GM18867 (cell line): ENCODE measurements around the gene TUBB4B.

Experiments used
- ATAC-seq: cut with Tn5 transposase; IDR thresholded peaks from one replicate; pipeline ENCODE4 v1.9.1; 2021; ENCODE audit warnings: mild to moderate bottlenecking, moderate library complexity; ENCODE audit not compliant: unreplicated experiment

TUBB4B gene

DNA sequence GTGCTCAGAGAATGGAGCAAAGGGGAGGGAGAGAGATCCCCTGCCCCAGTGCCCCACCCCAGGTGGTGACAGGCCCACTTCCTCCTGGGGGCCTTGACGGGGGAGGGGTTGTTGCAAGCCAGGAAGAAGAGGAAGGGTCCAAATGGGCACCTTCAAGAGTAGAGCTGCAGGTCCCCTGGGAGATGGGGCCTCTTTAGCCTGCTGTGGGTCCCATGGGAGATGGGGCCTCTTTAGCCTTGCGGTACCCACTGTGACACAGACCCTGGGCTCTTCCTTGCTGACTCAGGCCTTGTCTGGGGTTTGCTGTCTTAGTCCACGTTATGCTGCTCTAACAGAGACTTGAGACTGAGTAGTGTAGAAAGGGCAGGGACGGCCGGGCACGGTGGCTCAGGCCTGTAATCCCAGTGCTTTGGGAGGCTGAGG, 26.9 kb downstream of the TUBB4B start:
- no peak for ATAC-seq

DNA sequence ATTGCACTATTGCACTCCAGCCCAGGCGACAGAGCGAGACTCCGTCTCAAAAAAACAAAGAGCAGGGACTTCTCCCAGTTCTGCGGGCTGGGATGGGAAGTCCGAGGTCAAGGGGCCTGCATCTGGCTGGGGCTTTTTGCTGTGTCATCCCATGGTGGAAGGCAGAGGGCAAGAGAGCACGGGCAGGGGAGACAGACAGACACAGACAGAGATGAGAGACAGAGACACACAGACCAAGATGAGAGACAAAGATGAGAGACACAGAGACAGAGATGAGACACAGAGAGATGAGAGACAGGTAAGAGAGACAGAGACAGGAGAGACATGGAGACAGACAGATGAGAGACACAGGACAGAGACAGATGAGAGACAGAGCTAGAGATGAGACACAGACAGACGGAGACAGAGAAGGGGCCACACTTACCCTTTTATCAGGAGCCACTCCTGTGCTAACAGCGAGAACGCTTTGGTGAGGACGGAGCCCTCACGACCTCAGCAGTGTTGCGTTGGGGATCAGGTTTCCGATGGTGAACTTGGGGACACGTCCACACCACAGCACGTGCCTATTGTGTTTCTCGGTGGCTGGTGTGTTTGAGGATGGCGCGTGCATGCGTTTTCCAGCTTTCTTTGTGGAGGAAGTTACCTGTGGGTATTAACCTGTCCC, 27.6 kb downstream of the TUBB4B start:
- ATAC-seq = peak; percentile 5

DNA sequence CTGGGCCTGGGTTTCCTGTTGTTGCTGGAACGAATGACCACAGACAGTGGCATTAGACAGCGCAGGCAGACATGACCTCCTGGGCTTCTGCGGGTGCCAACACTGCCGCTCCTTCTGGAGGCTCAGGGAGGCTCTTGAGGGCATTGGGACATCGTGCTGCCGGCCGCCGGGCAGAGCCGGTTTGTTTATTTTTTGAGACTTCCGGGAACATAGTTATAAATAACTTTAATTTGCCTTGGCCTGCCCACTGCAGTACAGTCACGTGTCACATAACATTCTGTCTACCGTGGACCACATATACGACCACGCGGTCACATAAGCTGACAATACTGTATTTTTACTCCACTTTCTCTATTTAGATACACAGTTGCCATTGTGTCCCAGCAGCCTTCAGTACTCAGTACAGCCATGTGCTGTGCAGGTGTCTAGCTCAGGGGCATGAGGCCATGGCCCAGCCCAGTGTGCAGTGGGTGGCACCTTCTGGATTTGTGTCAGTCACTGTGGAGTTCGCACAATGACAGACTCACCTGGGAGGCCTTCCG, 28.2 kb downstream of the TUBB4B start:
- ATAC-seq = peak; percentile 50

- no peak for ATAC-seq
Measured at GRCh38 chr9:137270929-137271695, 30.0 kb downstream of the TUBB4B start.

- ATAC-seq = no peak
Measured at GRCh38 chr9:137271696-137272076, 30.6 kb downstream of the TUBB4B start.

DNA sequence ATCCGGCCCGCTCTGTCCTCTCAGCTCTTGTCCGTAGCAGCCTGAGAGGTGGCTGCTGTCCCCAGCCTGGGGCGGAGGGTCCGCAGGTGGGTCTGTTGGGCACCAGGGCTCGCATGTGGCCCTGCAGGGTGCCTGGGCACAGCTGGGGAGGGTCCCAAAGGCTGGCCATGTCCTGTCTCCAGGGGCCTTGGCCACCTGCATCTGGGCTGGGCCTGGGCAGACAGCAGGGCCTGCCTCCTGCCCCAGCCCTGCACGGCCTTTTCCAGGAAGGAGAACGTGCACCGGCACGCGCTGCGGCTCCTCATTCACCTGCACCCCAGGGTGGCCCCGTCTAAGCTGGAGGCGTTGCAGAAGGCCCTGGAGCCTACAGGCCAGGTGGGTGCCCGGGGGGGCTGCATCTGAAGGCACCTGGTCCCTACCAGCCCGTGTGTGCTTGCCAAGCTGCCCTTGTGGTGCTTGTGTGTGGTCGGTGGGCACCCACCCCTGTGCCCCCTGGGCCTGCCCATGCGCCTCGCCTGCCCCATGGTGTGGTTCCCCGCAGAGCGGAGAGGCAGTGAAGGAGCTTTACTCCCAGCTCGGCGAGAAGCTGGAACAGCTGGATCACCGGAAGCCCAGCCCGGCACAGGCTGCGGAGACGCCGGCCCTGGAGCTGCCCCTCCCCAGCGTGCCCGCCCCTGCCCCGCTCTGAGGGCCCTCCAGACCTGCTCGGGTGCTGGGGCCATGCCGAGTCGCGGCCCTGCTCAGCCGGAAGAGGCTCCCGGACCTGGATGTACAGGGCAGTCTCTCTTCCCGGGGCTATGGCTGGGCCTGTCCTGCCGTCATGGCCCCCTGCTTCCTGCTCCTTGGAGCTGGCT, 31.4 kb downstream of the TUBB4B start:
- ATAC-seq = no peak

DNA sequence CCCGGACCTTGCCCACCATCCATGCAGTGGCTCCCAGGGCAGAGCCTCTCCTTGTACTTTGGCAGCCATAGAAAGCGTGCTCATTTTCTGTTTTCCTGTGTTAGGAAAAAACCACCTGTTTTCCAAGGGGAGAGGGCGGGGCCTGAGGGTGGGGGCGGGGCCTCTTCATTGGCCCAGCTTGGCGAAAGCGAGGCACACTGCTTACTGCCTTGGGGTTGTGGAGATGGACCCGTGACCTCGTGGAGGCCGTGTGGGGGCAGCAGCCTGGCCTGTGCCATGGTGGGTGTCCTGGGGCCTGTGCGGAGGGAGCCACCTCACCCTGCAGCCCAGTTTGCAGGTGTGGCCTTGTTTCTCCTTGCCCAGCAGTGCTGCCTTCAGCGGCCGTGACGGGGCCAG, 32.0 kb downstream of the TUBB4B start:
- no peak for ATAC-seq

GRCh38 chr9:137273611-137274320, 32.7 kb downstream of the TUBB4B start:
- ATAC-seq = no peak

DNA sequence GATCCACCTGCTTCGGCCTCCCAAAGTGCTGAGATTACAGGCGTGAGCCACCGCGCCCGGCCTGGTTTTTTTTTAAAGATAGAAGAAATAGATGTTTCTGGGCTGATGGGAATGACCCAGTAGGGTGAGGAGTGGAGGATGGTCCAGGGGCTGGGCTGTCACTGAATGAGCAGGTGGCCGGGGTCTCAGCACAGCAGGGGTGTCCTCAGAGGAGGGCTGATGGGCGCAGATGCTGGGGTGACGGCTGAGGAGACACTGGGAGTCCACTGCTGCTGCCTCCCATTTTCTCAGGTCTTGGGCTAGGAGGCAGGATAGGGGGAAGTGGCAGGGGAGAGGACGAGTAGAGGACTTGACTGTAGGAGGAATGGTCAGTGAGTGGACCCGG, 34.1 kb downstream of the TUBB4B start:
- ATAC-seq = no peak

DNA sequence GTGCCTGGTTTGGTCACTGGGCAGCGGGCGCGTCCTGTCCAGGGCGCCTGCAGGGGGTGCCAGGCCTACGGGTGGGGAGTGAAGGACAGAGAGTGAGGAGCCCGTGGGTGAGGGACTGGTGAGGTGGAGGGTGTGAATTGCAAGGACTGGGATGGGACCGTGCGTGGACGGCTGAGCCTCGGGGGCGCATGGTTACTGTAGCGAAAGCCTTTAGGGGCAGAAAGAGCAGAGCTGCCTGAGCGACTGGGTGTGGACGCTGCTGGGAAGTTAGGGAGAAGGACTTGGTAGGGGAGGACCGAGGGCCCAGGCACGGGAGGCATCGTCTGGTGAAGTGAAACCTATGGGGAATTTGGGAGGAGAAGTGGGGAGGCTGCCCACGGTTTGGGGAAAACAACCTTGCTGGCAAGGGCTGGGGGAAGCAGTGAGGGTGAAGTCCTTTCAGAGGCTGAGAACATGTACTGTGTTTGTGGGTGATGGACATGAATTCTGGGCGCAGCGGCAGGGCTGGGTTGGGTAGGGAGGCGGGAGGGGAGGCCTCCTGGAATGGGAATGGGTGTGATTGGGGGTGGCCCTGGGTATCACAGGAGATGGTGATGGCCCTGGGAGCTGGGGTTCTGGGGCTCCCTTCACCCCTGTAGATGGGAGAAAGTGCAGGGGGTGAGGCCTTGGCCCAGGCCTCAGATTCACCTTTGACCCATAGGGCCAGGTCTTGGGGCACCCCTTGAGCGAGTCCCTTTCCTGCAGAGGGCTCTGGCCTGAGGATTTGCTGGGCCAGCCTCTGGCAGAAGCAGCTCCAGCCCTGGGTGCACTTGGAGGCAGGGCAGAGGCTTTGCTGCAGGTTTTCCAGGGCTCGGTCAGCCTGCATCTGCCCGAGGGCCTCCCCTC, 34.7 kb downstream of the TUBB4B start:
- no peak for ATAC-seq

DNA sequence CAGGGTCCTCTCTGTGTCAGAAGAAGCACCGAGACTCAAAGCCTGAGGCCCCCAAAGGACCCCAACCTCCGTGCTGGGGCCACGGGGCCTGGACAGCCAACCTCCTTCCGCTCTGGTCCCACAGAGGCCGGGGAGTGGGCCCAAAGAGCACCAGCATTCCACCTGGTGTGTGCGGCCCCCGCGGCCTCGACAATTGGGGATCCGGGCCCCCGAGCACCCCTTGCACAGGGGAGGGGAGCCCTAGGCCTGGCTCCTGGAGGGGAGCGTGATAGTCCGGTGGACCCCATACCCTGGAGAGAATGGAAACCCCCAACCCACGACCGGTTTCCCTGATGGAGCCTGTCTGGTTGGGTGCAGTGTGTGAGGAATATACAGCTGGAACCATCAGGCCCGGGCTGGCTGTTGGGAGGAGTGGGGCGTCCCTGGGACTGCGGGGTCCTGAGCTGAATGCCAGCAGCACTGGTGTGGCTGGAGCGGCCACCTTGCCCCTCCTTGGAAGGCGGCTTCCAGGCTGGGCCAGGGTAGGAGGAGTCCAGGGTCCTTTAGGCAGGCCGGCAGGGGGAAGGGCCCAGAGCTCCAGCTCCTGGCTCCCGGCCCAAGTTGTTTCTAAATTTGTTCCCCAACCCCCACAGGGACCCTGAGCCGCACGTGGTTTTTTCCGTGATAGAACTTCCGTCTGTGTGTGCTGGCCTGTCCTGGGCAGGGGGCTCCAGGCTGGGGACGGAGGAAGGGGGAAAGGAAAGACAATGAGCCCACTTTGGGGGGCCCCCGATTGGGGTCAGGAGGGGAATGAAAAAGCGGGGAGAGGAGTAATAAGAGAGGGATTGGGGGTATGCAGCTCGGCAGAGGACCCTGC, 35.6 kb downstream of the TUBB4B start:
- ATAC-seq = no peak

DNA sequence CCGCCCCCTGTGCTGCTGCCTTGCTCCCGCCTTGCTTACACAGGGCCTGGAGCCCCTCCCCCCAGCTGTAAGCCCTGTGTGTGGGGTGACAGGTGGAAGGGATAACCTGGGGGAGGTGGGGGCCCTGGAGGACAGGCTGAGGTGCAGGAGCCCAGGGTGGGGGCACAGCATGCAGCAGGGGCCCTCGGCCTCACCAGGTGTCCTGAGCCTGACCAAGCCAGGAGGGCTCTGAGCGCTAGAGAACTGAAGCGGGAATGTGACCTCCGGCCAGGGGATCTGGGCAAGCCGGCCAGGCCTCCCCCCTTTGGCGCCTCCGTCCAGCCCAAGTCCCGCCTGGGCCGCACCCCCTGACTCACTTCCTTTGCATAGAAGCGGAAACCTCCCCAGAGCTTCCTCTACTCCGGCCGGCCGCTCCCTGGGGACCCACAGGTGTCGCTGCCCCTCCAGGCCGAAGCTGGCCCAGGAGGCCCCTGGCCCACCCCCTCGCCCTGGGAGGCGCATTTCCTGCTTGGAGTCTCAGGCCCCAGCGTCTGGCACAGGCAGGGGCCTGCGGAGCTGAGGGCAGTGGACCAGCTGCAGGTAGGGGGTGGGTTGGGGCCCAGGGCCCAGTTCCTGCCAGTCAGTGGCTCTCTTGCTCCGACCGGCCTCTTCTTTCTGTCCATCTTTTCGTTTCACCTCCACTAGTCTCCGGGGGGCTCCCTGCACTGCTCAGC, 36.4 kb downstream of the TUBB4B start, which contains the start of gene TOR4A:
Gene TOR4A, plus strand, starts transcription at position 398 of the 713 bp plus-strand sequence. CDS start 964 bp downstream, outside the sequence.
- ATAC-seq = peak; percentile 63

- no peak for ATAC-seq
Measured at GRCh38 chr9:137278061-137278701, 37.1 kb downstream of the TUBB4B start.

DNA sequence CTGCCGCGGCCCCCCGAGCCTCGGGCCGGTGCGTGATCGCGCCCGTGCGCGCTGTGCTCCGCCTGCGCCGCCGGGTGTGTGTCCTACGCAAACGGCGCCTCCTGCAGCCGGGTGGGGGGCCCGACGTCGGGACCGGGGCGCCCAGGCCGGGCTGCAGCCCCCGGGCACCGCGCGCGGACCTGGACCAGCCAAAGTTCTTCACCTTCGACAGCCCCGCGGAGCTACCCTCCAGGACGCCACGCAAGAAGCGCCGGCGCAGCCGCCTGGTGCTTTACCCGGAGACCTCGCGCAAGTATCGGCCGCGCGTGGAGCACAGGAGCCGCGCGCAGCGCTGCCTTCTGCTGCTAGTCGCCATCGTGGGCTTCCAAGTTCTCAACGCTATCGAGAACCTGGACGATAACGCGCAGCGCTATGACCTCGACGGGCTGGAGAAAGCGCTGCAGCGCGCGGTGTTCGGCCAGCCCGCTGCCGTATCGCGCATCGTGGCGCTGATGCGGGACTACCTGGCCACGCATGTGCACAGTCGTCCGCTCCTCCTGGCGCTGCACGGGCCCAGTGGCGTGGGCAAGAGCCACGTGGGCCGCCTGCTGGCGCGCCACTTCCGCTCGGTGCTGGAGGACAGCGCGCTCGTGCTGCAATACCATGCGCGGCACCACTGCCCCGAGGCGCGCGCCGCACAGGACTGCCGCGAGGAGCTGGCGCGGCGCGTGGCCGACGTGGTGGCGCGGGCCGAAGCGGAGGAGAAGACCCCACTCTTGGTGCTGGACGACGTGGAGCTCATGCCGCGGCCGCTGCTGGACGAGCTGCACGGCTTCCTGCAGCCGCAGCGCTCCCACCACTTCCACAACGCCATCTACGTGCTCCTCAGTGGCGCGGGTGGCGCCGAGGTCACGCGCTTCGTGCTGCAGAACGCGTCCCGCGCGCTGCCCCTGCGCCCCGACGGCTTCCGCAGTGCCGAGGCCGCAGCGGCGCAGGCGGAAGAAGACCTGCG, 37.9 kb downstream of the TUBB4B start:
- ATAC-seq = no peak

GRCh38 chr9:137279741-137280473, 38.8 kb downstream of the TUBB4B start:
- ATAC-seq = no peak
